HEK293 (cell line): Measurements from ENCODE around the gene MATN4.

ENCODE experiments used
- CTCF ChIA-PET: fragments of 350-600 bp; formaldehyde crosslinking; extraction: SDS; loops from one replicate; lab custom pipeline; 2021; ENCODE audit warnings: antibody characterized with exemption; lab: Yijun Ruan, JAX
- POLR2A ChIA-PET: fragments of 300-600 bp; formaldehyde crosslinking; extraction: SDS; loops from one replicate; lab custom pipeline; 2020; ENCODE audit warnings: antibody characterized with exemption, inconsistent platforms; lab: Yijun Ruan, JAX
- H3K27ac ChIP-seq: fragments of 200-500 bp; sonication (Bioruptor generic); 2 replicates; pipeline ENCODE4 v1.5.1; 2014; ENCODE audit warnings: low read depth, low read length, control low read depth, inconsistent platforms; ENCODE audit errors: extremely low read depth
- H3K36me3 ChIP-seq, 2 experiments: fragments of 200-500 bp in 1 of 2; sonication (Bioruptor generic) in 1 of 2; 1 replicate in 1 of 2; 2 replicates in 1 of 2; pipeline ENCODE4 v1.5.1; 2014 to 2017; ENCODE audit warnings: inconsistent platforms in 2 of 2, low read length in 2 of 2; ENCODE audit not compliant: control insufficient read depth in 2 of 2, insufficient read depth in 1 of 2
- H3K4me1 ChIP-seq: fragments of 200-500 bp; sonication (Bioruptor generic); 2 replicates; pipeline ENCODE4 v1.5.1; 2014; ENCODE audit warnings: mild to moderate bottlenecking, low read length, inconsistent platforms; ENCODE audit not compliant: control insufficient read depth, insufficient read depth
- H3K4me3 ChIP-seq: 2 replicates; pipeline ENCODE4 v1.5.1; 2011; ENCODE audit warnings: low read depth, mild to moderate bottlenecking, control low read depth, low read length, moderate library complexity
- H3K9me3 ChIP-seq: fragments of 200-500 bp; sonication (Bioruptor generic); 2 replicates; pipeline ENCODE4 v1.5.1; 2014; ENCODE audit warnings: low read depth, low read length, inconsistent platforms; ENCODE audit not compliant: control insufficient read depth, insufficient read depth
- HOXD13 ChIP-seq: sonication (generic); formaldehyde crosslinking; IDR thresholded peaks from 2 replicates; pipeline ENCODE4 v1.8.0; 2022; ENCODE audit warnings: missing genetic modification reagents, borderline replicate concordance
- PRDM10 ChIP-seq: fragments of 450-650 bp; formaldehyde crosslinking; IDR thresholded peaks from 2 replicates; pipeline ENCODE4 v1.5.1; 2016; ENCODE audit warnings: missing biosample characterization, missing genetic modification characterization
- PRDM2 ChIP-seq: fragments of 450-650 bp; formaldehyde crosslinking; IDR thresholded peaks from 2 replicates; pipeline ENCODE4 v1.5.1; 2016; ENCODE audit warnings: missing biosample characterization, missing genetic modification characterization, borderline replicate concordance
- SCRT1 ChIP-seq: fragments of 450-650 bp; formaldehyde crosslinking; IDR thresholded peaks from 2 replicates; pipeline ENCODE4 v1.5.1; 2016; ENCODE audit warnings: missing biosample characterization, missing genetic modification characterization, borderline replicate concordance
- SETDB1 ChIP-seq: IDR thresholded peaks from one replicate; pipeline ENCODE4 v1.6.1; 2017; ENCODE audit warnings: mild to moderate bottlenecking, low read length, moderate library complexity, mixed read lengths; ENCODE audit not compliant: insufficient read length
- TCF7L2 ChIP-seq: IDR thresholded peaks from 2 replicates; pipeline ENCODE4 v1.6.1; 2011; ENCODE audit warnings: low read depth, mild to moderate bottlenecking, inconsistent platforms, low read length, moderate library complexity, borderline replicate concordance
- TSHZ1 ChIP-seq: fragments of 450-650 bp; formaldehyde crosslinking; IDR thresholded peaks from 2 replicates; pipeline ENCODE4 v1.5.1; 2016; ENCODE audit warnings: missing biosample characterization, missing genetic modification characterization, borderline replicate concordance
- YY1 ChIP-seq: fragments of 450-650 bp; formaldehyde crosslinking; IDR thresholded peaks from 2 replicates; pipeline ENCODE4 v1.5.1; 2018; ENCODE audit warnings: missing biosample characterization, missing genetic modification characterization
- ZBTB6 ChIP-seq: fragments of 450-650 bp; formaldehyde crosslinking; IDR thresholded peaks from 2 replicates; pipeline ENCODE4 v1.5.1; 2017; ENCODE audit warnings: missing biosample characterization, missing genetic modification characterization
- ZFHX2 ChIP-seq: fragments of 450-650 bp; formaldehyde crosslinking; conservative IDR thresholded peaks from 2 replicates; pipeline ENCODE4 v1.5.1; 2016; ENCODE audit warnings: missing biosample characterization, missing genetic modification characterization
- ZFP41 ChIP-seq: fragments of 450-650 bp; formaldehyde crosslinking; IDR thresholded peaks from 2 replicates; pipeline ENCODE4 v1.5.1; 2016; ENCODE audit warnings: missing biosample characterization, missing genetic modification characterization, borderline replicate concordance
- ZNF266 ChIP-seq: fragments of 450-650 bp; formaldehyde crosslinking; IDR thresholded peaks from 2 replicates; pipeline ENCODE4 v1.5.1; 2016; ENCODE audit warnings: missing biosample characterization, missing genetic modification characterization, low read depth
- ZNF335 ChIP-seq: fragments of 450-650 bp; formaldehyde crosslinking; conservative IDR thresholded peaks from 2 replicates; pipeline ENCODE4 v1.5.1; 2016; ENCODE audit warnings: missing biosample characterization, missing genetic modification characterization
- ZNF391 ChIP-seq: fragments of 450-650 bp; formaldehyde crosslinking; IDR thresholded peaks from 2 replicates; pipeline ENCODE4 v1.5.1; 2016; ENCODE audit warnings: low read depth, missing biosample characterization, missing genetic modification characterization, borderline replicate concordance
- ZNF449 ChIP-seq: fragments of 450-650 bp; formaldehyde crosslinking; IDR thresholded peaks from 2 replicates; pipeline ENCODE4 v1.5.1; 2017; ENCODE audit warnings: missing biosample characterization, mild to moderate bottlenecking, missing genetic modification characterization, moderate library complexity
- ZNF544 ChIP-seq: fragments of 450-650 bp; formaldehyde crosslinking; IDR thresholded peaks from 2 replicates; pipeline ENCODE4 v1.5.0; 2017; ENCODE audit warnings: missing biosample characterization, missing genetic modification characterization
- ZNF639 ChIP-seq: fragments of 450-650 bp; formaldehyde crosslinking; IDR thresholded peaks from 2 replicates; pipeline ENCODE4 v1.5.1; 2016; ENCODE audit warnings: missing biosample characterization, missing genetic modification characterization
- ZNF670 ChIP-seq: fragments of 450-650 bp; formaldehyde crosslinking; IDR thresholded peaks from 2 replicates; pipeline ENCODE4 v1.5.1; 2016; ENCODE audit warnings: missing biosample characterization, missing genetic modification characterization, low read depth

The MATN4 gene

GRCh38 chr20:45291526-45291925 lies 16.6 kb downstream of the MATN4 start (continued):
- TF ChIP-seq TSHZ1 (no peak), ZNF544 (tag by site-specific recombination) (no peak), PRDM2 (tag by site-specific recombination) (no peak), ZFHX2 (tag by site-specific recombination) (no peak), PRDM10 (no peak), YY1 (tag by site-specific recombination) (no peak)

GRCh38 chr20:45290677-45291355 lies 17.3 kb downstream of the MATN4 start:
- no peaks in the 10 kb centered on the region for H3K4me1 ChIP-seq
- H3K9me3 ChIP-seq: no peaks in the 10 kb centered on the region
- ChIA-PET CTCF (interaction anchor here (0.5 to 5.9 kb wide), 51 partner anchors 9 to 1410 kb away, joined by 3 to 58 read pairs (median 5); partner anchors contain the start of genes SLPI and WFDC12), POLR2A (no interaction called here)
- no peak overlapping the region for H3K4me3 ChIP-seq
- no peaks in the 10 kb centered on the region for H3K36me3 ChIP-seq
- H3K27ac ChIP-seq: no peak overlapping the region
- TF ChIP-seq HOXD13 (CRISPR knock-in tag): no peak
- TF ChIP-seq SETDB1: no peak
- TF ChIP-seq TCF7L2: no peak
- no peak for TF ChIP-seq ZNF639 (tag by site-specific recombination)
- TF ChIP-seq ZBTB6 (tag by site-specific recombination): peak; percentile 86
- no peak for TF ChIP-seq ZFP41 (tag by site-specific recombination)
- TF ChIP-seq SCRT1 (tag by site-specific recombination): no peak
- TF ChIP-seq ZNF449 (tag by site-specific recombination): no peak
- TF ChIP-seq ZNF266: no peak
- TF ChIP-seq ZNF335 (tag by site-specific recombination): peak; percentile 26; the same call in 1 of the 2 replicates
- TF ChIP-seq ZNF670 (tag by site-specific recombination): no peak
- TF ChIP-seq ZNF391 (tag by site-specific recombination): no peak
